Astrocyte (in vitro differentiated cells and primary cell): ENCODE measurements around the gene KDM7A. TPM values are rescaled to one million over a fixed set of nuclear protein-coding genes. Genes with fewer than 3 reads are reported as not detected.

Experiments used
- DNase-seq: peaks from one replicate; pipeline ENCODE4 v3.0.0-alpha.2; 2010; ENCODE audit warnings: low read depth
- FAIRE-seq: peaks from 2 replicates; lab custom pipeline; 2011; peaks lifted over from hg19 to GRCh38; lab: Jason Lieb, UNC
- H2AFZ ChIP-seq: 2 replicates; pipeline ENCODE4 v1.6.0; 2012; ENCODE audit warnings: low read depth, low read length, inconsistent platforms
- H3K27ac ChIP-seq: 2 replicates; pipeline ENCODE4 v1.5.1; 2011; ENCODE audit warnings: low read depth, low read length, inconsistent platforms
- H3K27me3 ChIP-seq: 2 replicates; pipeline ENCODE4 v1.6.0; 2011; ENCODE audit warnings: low read length, inconsistent platforms; ENCODE audit not compliant: insufficient read depth
- H3K36me3 ChIP-seq: 2 replicates; pipeline ENCODE4 v1.5.1; 2011; ENCODE audit warnings: low read length, inconsistent platforms; ENCODE audit not compliant: insufficient read depth
- H3K4me1 ChIP-seq: 2 replicates; pipeline ENCODE4 v1.5.1; 2011; ENCODE audit warnings: low read length, inconsistent platforms; ENCODE audit not compliant: insufficient read depth
- H3K4me2 ChIP-seq: 2 replicates; pipeline ENCODE4 v1.6.0; 2012; ENCODE audit warnings: low read length, inconsistent platforms
- H3K4me3 ChIP-seq: 2 replicates; pipeline ENCODE4 v1.5.1; 2011; ENCODE audit warnings: low read depth, mild to moderate bottlenecking, low read length, inconsistent platforms; ENCODE audit not compliant: insufficient read depth
- H3K79me2 ChIP-seq: 2 replicates; pipeline ENCODE4 v1.6.0; 2012; ENCODE audit warnings: mild to moderate bottlenecking, low read length, inconsistent platforms; ENCODE audit not compliant: insufficient read depth
- H3K9ac ChIP-seq: 2 replicates; pipeline ENCODE4 v1.6.0; 2012; ENCODE audit warnings: mild to moderate bottlenecking, low read length, inconsistent platforms
- H3K9me3 ChIP-seq: 2 replicates; pipeline ENCODE4 v1.5.1; 2012; ENCODE audit warnings: low read depth, mild to moderate bottlenecking, low read length, inconsistent platforms; ENCODE audit not compliant: insufficient read depth
- H4K20me1 ChIP-seq: 2 replicates; pipeline ENCODE4 v1.6.0; 2012; ENCODE audit warnings: low read length, inconsistent platforms; ENCODE audit not compliant: insufficient read depth
- H3K27ac Mint-ChIP-seq: one replicate; pipeline ENCODE4 v1.8.0; 2021; ENCODE audit warnings: mild to moderate bottlenecking, mixed read lengths; ENCODE audit not compliant: unreplicated experiment
- H3K27me3 Mint-ChIP-seq: one replicate; pipeline ENCODE4 v1.8.0; 2021; ENCODE audit warnings: low read depth, mixed read lengths; ENCODE audit not compliant: unreplicated experiment
- H3K36me3 Mint-ChIP-seq: one replicate; pipeline ENCODE4 v1.8.0; 2021; ENCODE audit warnings: low read depth, mixed read lengths; ENCODE audit not compliant: unreplicated experiment
- H3K4me1 Mint-ChIP-seq: one replicate; pipeline ENCODE4 v1.8.0; 2021; ENCODE audit warnings: low read depth, mixed read lengths; ENCODE audit not compliant: unreplicated experiment
- H3K4me3 Mint-ChIP-seq: one replicate; pipeline ENCODE4 v1.8.0; 2021; ENCODE audit warnings: mild to moderate bottlenecking, moderate library complexity, mixed read lengths; ENCODE audit not compliant: unreplicated experiment
- H3K9me3 Mint-ChIP-seq: one replicate; pipeline ENCODE4 v1.8.0; 2021; ENCODE audit warnings: mild to moderate bottlenecking, mixed read lengths; ENCODE audit not compliant: unreplicated experiment
- EZH2 ChIP-seq: IDR thresholded peaks from 2 replicates; pipeline ENCODE4 v1.6.1; 2012; ENCODE audit warnings: mild to moderate bottlenecking, low read length, inconsistent platforms; ENCODE audit not compliant: insufficient read depth
- total RNA-seq: library from RNA; stranded (reverse); gene quantifications from 2 replicates; pipeline ENCODE4 v1.2.1, GENCODE V29; 2021
- TF ChIP-seq, protein P1 (sequence below): IDR thresholded peaks from 2 replicates; pipeline ENCODE4 v1.5.1; 2011; ENCODE audit warnings: low read depth, mild to moderate bottlenecking, inconsistent platforms, low read length, moderate library complexity; ENCODE audit not compliant: insufficient read depth

The KDM7A gene
- total RNA-seq, 1 donor from 2014 or later = 5.4 TPM

DNA sequence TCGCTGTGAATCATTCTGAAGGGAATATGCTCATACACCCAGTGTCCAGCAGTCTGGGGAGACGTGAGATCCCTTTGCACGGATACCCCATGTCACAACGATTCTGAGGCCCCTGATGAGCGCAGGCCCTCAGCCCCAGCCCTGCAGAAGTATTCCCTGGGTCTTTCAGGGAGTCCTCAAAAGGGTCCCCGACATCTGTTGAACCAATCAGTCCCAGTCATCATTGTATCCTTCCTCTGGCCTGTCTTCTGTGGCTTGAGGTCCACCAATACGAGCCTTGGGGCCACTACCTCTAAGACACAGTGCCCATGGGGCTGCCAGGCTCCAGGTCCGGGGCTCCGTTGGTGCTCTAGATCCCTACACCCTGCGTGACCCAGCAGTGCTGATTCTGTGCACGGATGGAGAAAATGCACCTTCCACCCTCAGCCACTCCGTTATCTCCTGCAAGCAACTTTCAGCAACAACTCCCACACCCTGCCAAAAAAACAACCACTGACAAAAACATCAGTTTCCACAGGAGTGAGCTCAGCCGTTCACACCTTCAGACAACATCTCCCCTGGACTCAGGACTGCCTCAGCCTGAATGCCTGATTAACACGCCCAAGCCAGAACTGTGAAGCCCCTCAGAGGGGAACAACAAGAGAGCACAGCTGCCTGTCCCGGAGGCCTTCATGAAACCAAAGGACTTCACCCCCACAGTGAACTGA is 46.9 kb upstream of the KDM7A start:
- H3K4me3 ChIP-seq = no peak overlapping the region
- no peak overlapping the region for H2AFZ ChIP-seq
- no peak for TF ChIP-seq EZH2
- TF ChIP-seq, protein P1, sequence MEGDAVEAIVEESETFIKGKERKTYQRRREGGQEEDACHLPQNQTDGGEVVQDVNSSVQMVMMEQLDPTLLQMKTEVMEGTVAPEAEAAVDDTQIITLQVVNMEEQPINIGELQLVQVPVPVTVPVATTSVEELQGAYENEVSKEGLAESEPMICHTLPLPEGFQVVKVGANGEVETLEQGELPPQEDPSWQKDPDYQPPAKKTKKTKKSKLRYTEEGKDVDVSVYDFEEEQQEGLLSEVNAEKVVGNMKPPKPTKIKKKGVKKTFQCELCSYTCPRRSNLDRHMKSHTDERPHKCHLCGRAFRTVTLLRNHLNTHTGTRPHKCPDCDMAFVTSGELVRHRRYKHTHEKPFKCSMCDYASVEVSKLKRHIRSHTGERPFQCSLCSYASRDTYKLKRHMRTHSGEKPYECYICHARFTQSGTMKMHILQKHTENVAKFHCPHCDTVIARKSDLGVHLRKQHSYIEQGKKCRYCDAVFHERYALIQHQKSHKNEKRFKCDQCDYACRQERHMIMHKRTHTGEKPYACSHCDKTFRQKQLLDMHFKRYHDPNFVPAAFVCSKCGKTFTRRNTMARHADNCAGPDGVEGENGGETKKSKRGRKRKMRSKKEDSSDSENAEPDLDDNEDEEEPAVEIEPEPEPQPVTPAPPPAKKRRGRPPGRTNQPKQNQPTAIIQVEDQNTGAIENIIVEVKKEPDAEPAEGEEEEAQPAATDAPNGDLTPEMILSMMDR = no peak
- no peaks in the 10 kb centered on the region for H3K79me2 ChIP-seq
- DNase-seq = no peak
- no peak overlapping the region for H3K9ac ChIP-seq
- no peaks in the 10 kb centered on the region for H3K36me3 ChIP-seq
- H3K4me3 Mint-ChIP-seq = no peak overlapping the region
- H3K27ac Mint-ChIP-seq = no peak overlapping the region
- no peak overlapping the region for H3K4me2 ChIP-seq
- H3K9me3 ChIP-seq = no peaks in the 10 kb centered on the region
- H3K27ac ChIP-seq = no peak overlapping the region
- peaks cover 17% of the 10 kb centered on the region for H3K27me3 ChIP-seq
- H3K36me3 Mint-ChIP-seq = no peaks in the 10 kb centered on the region
- H3K9me3 Mint-ChIP-seq = no peaks in the 10 kb centered on the region
- H4K20me1 ChIP-seq = no peaks in the 10 kb centered on the region
- no peaks in the 10 kb centered on the region for H3K4me1 ChIP-seq
- H3K27me3 Mint-ChIP-seq = peaks cover 41% of the 10 kb centered on the region
- no peak for FAIRE-seq
- H3K4me1 Mint-ChIP-seq = no peaks in the 10 kb centered on the region

DNA sequence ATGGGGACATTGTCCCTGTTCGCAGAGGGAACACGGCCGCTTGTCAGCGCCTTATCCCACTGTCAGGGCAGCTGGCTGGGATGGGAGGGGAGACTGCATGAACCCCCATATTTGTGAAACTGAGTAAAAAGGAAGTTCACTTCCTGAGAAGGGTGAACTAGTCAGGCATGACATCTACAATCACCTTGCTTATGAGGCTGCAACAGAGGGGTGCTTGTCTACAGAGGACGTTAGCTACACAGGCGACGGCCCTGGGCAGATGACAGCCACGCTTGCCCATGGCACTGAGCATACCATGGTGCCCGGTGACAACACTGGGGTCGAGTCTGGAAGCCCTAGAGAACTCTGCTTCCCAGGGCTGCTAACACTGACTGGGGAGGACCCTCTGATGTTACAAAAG is 46.0 kb upstream of the KDM7A start:
- peaks cover 8% of the 10 kb centered on the region for H3K9me3 Mint-ChIP-seq
- H2AFZ ChIP-seq = no peak overlapping the region
- no peaks in the 10 kb centered on the region for H3K36me3 Mint-ChIP-seq
- no peaks in the 10 kb centered on the region for H3K9me3 ChIP-seq
- no peak overlapping the region for H3K4me3 Mint-ChIP-seq
- no peaks in the 10 kb centered on the region for H3K4me1 ChIP-seq
- H3K4me2 ChIP-seq = no peak overlapping the region
- FAIRE-seq (no peak), DNase-seq (no peak)
- no peak overlapping the region for H3K27ac Mint-ChIP-seq
- peaks cover 34% of the 10 kb centered on the region for H3K27me3 Mint-ChIP-seq
- no peaks in the 10 kb centered on the region for H3K36me3 ChIP-seq
- TF ChIP-seq, protein P1 = no peak
- TF ChIP-seq EZH2 = no peak
- peaks cover 13% of the 10 kb centered on the region for H3K27me3 ChIP-seq
- H3K4me3 ChIP-seq = no peak overlapping the region
- H3K27ac ChIP-seq = no peak overlapping the region
- H4K20me1 ChIP-seq = no peaks in the 10 kb centered on the region
- no peak overlapping the region for H3K9ac ChIP-seq
- no peaks in the 10 kb centered on the region for H3K79me2 ChIP-seq
- no peaks in the 10 kb centered on the region for H3K4me1 Mint-ChIP-seq
